Endothelial cell of umbilical vein (primary cell): ENCODE measurements around the gene CAPS. TPM values are rescaled to one million over a fixed set of nuclear protein-coding genes. Genes with fewer than 3 reads are reported as not detected.

Source experiments
- BruUV-seq: library from RNA; stranded (reverse); fragments of 400-500 nt; replicated peaks from 2 replicates; lab custom pipeline; 2021; lab: Mats Ljungman, UMichigan
- CTCF ChIA-PET: fragments of 300-600, 350-600 bp; sonication (Branson Sonifier 250); formaldehyde crosslinking; loops from one replicate; lab custom pipeline; 2021; ENCODE audit warnings: antibody characterized with exemption, inconsistent platforms; lab: Charles Lee
- POLR2A ChIA-PET: fragments of 300-600, 350-600 bp; sonication (Branson Sonifier 250); formaldehyde crosslinking; loops from one replicate; lab custom pipeline; 2021; ENCODE audit warnings: antibody characterized with exemption, inconsistent platforms; lab: Charles Lee
- DNase-seq: peaks from one replicate; pipeline ENCODE4 v3.0.0-alpha.2; 2011; ENCODE audit warnings: low read depth, low spot score
- FAIRE-seq: peaks from 2 replicates; lab custom pipeline; 2011; peaks lifted over from hg19 to GRCh38; lab: Jason Lieb, UNC
- H2AFZ ChIP-seq: 2 replicates; pipeline ENCODE4 v1.6.0; 2012; ENCODE audit warnings: low read depth, low read length, control low read depth, inconsistent platforms
- H3K27ac ChIP-seq: 2 replicates; pipeline ENCODE4 v1.5.1; 2011; ENCODE audit warnings: low read depth, mild to moderate bottlenecking, control low read depth, low read length, moderate library complexity; ENCODE audit not compliant: insufficient read depth
- H3K27me3 ChIP-seq, 2 experiments: 2 replicates each; pipeline versions ENCODE4 v1.6.0 to v1.6.1; 2011; ENCODE audit warnings: low read length in 2 of 2, mixed read lengths in 1 of 2; ENCODE audit not compliant: control insufficient read depth in 2 of 2, insufficient read depth in 2 of 2
- H3K36me3 ChIP-seq, 2 experiments: 2 replicates in 1 of 2; 3 replicates in 1 of 2; pipeline ENCODE4 v1.5.1; 2011; ENCODE audit warnings: low read length in 2 of 2, mild to moderate bottlenecking in 1 of 2, moderate library complexity in 1 of 2; ENCODE audit not compliant: control insufficient read depth in 2 of 2, insufficient read depth in 2 of 2; ENCODE audit errors: extremely low read depth in 1 of 2
- H3K4me1 ChIP-seq: 3 replicates; pipeline ENCODE4 v1.5.1; 2011; ENCODE audit warnings: mild to moderate bottlenecking, low read length; ENCODE audit not compliant: control insufficient read depth, insufficient read depth; ENCODE audit errors: extremely low read depth
- H3K4me2 ChIP-seq: 2 replicates; pipeline ENCODE4 v1.6.1; 2011; ENCODE audit warnings: low read length, control low read depth, mixed read lengths; ENCODE audit not compliant: insufficient read depth
- H3K4me3 ChIP-seq, 3 experiments: fragments of 200-600 bp in 1 of 3; sonication (generic), shearing (Covaris generic) in 1 of 3; replicated peaks in 1 of 3; 2 replicates each; pipeline ENCODE4 v1.5.1; 2011 to 2016; ENCODE audit warnings: control low read depth in 3 of 3, low read length in 3 of 3, mild to moderate bottlenecking in 2 of 3, inconsistent platforms in 1 of 3, low read depth in 1 of 3, moderate library complexity in 1 of 3; ENCODE audit not compliant: insufficient read depth in 1 of 3
- H3K79me2 ChIP-seq: 2 replicates; pipeline ENCODE4 v1.6.0; 2012; ENCODE audit warnings: low read length, inconsistent platforms; ENCODE audit not compliant: control insufficient read depth, insufficient read depth
- H3K9ac ChIP-seq: replicated peaks from 2 replicates; pipeline ENCODE3; 2011; ENCODE audit warnings: low read length, control low read depth; ENCODE audit not compliant: insufficient read depth; ENCODE audit errors: extremely low read depth
- H3K9me1 ChIP-seq: replicated peaks from 3 replicates; pipeline ENCODE4 v1.6.0; 2011; ENCODE audit warnings: mild to moderate bottlenecking, low read length; ENCODE audit not compliant: control insufficient read depth, insufficient read depth; ENCODE audit errors: extremely low read depth
- H3K9me3 ChIP-seq: replicated peaks from 2 replicates; pipeline ENCODE4 v1.5.1; 2012; ENCODE audit warnings: low read length, inconsistent platforms; ENCODE audit not compliant: control insufficient read depth, insufficient read depth
- H4K20me1 ChIP-seq: replicated peaks from 2 replicates; pipeline ENCODE3; 2011; ENCODE audit warnings: mild to moderate bottlenecking, low read length; ENCODE audit not compliant: control insufficient read depth, insufficient read depth; ENCODE audit errors: extremely low read depth
- EZH2 ChIP-seq: IDR thresholded peaks from 2 replicates; pipeline ENCODE4 v1.6.1; 2012; ENCODE audit warnings: borderline replicate concordance, low read depth, mild to moderate bottlenecking, moderate library complexity, low read length, inconsistent platforms; ENCODE audit not compliant: severe bottlenecking
- FOS ChIP-seq: IDR thresholded peaks from 2 replicates; pipeline ENCODE4 v1.6.1; 2011; ENCODE audit warnings: mild to moderate bottlenecking, low read length, moderate library complexity, borderline replicate concordance; ENCODE audit not compliant: insufficient read depth
- GATA2 ChIP-seq: IDR thresholded peaks from 2 replicates; pipeline ENCODE4 v1.7.0; 2011; ENCODE audit warnings: low read depth, mild to moderate bottlenecking, moderate library complexity, mixed read lengths, low read length; ENCODE audit not compliant: insufficient read length, insufficient read depth
- JUN ChIP-seq: IDR thresholded peaks from 2 replicates; pipeline ENCODE4 v1.6.1; 2011; ENCODE audit warnings: borderline replicate concordance, low read depth; ENCODE audit not compliant: insufficient read length, insufficient read depth
- MYC ChIP-seq: IDR thresholded peaks from one replicate; pipeline ENCODE4 v1.6.1; 2011; ENCODE audit warnings: mild to moderate bottlenecking, low read depth, low read length
- POLR2A ChIP-seq: IDR thresholded peaks from 2 replicates; pipeline ENCODE4 v1.6.1; 2012; ENCODE audit warnings: low read depth, mild to moderate bottlenecking, control low read depth, low read length
- POLR2AphosphoS5 ChIP-seq: IDR thresholded peaks from 2 replicates; pipeline ENCODE4 v1.6.1; 2012; ENCODE audit warnings: low read depth, mild to moderate bottlenecking, control low read depth, low read length, moderate library complexity; ENCODE audit not compliant: insufficient read depth
- dilution Hi-C: fragments of 300-500 bp; cut with MboI; formaldehyde crosslinking; loops from one replicate; pipeline ENCODE4 v1.15.0; 2019; ENCODE audit warnings: low sequenced_read_pairs; ENCODE audit not compliant: extremely low pct_ligation_motif_present
- intact Hi-C: fragments of 100-400 bp; cut with micrococcal nuclease; formaldehyde crosslinking; loops from one replicate; pipeline ENCODE4 v1.10.0; 2022
- polyA plus RNA-seq, 4 experiments: library from polyadenylated mRNA; depleted of rRNA in 3 of 4; stranded (reverse) in 3 of 4; unstranded in 1 of 4; fragments of >200 nt; gene quantifications; 2 replicates each; pipeline versions ENCODE4 v1.2.1 to v1.2.3, GENCODE V29; 2011 to 2012; ENCODE audit warnings: missing spikeins in 1 of 4
- total RNA-seq: library from RNA; stranded (reverse); gene quantifications from 2 replicates; pipeline ENCODE4 v1.2.3, GENCODE V29; 2021
- TF ChIP-seq, protein P1 (sequence below), 2 donors: IDR thresholded peaks; 1 replicate in 1 of 2; 2 replicates in 1 of 2; pipeline ENCODE4 v1.5.1; 2011; ENCODE audit warnings: low read length in 2 of 2, mild to moderate bottlenecking in 2 of 2, moderate library complexity in 2 of 2, control low read depth in 1 of 2, inconsistent platforms in 1 of 2, low read depth in 1 of 2; ENCODE audit not compliant: insufficient read depth in 1 of 2; ENCODE audit errors: extremely low read depth in 1 of 2
- TF ChIP-seq, protein P2 (sequence below): IDR thresholded peaks from 2 replicates; pipeline ENCODE4 v1.6.1; 2011; ENCODE audit not compliant: insufficient read depth, insufficient read length

CAPS gene
- total and polyA plus RNA-seq, 2 donors (not counting 3 experiments of a cell fraction or from before 2014, with no cell fraction given): 6.9 to 8.9 TPM

DNA sequence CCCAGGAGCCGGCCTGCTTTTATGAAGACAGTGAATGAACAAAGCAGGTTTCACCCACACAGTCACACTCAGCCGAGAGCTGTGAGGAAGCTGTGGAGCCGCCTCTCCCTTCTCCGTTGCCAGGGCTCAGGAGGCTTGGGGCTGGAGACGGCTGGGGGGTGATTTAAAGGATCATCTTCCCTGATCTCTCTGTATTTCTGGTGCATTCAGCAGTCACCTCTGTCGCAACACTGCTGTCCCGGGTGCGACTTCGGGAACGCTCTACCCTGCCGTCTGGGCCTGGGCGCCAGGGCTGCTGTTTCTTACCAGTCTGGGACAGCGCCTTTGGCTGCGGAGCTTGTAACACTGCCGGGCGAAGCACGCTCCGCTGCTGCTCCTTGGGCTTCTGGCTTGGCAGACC lies 18.1 kb downstream of the CAPS start:
- no peak for TF ChIP-seq EZH2
- no peak for TF ChIP-seq MYC
- no peak for TF ChIP-seq FOS
- no peak for TF ChIP-seq JUN
- TF ChIP-seq, protein P1, sequence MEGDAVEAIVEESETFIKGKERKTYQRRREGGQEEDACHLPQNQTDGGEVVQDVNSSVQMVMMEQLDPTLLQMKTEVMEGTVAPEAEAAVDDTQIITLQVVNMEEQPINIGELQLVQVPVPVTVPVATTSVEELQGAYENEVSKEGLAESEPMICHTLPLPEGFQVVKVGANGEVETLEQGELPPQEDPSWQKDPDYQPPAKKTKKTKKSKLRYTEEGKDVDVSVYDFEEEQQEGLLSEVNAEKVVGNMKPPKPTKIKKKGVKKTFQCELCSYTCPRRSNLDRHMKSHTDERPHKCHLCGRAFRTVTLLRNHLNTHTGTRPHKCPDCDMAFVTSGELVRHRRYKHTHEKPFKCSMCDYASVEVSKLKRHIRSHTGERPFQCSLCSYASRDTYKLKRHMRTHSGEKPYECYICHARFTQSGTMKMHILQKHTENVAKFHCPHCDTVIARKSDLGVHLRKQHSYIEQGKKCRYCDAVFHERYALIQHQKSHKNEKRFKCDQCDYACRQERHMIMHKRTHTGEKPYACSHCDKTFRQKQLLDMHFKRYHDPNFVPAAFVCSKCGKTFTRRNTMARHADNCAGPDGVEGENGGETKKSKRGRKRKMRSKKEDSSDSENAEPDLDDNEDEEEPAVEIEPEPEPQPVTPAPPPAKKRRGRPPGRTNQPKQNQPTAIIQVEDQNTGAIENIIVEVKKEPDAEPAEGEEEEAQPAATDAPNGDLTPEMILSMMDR (IDR thresholded peaks at IDR 0.05; ENCODE audit: extremely low read depth in 1 of 2, insufficient read depth in 1 of 2, low read depth in 1 of 2, low read length in 2 of 2): no peak
- TF ChIP-seq POLR2AphosphoS5: no peak
- TF ChIP-seq GATA2: no peak
- TF ChIP-seq, protein P2, sequence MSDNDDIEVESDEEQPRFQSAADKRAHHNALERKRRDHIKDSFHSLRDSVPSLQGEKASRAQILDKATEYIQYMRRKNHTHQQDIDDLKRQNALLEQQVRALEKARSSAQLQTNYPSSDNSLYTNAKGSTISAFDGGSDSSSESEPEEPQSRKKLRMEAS: no peak
- no peak for TF ChIP-seq POLR2A
- no peaks in the 10 kb centered on the region for H3K79me2 ChIP-seq
- ChIA-PET POLR2A (no interaction called here), CTCF (no interaction called here)
- dilution Hi-C loops (no loop called here), intact Hi-C loops (no loop called here)
- DNase-seq: no peak
- no peak overlapping the region for H3K4me2 ChIP-seq
- peaks cover 13 to 35% of the 10 kb centered on the region in 2 experiments for H3K36me3 ChIP-seq
- H2AFZ ChIP-seq: no peak overlapping the region
- H3K9me3 ChIP-seq: no peaks in the 10 kb centered on the region
- H4K20me1 ChIP-seq: no peaks in the 10 kb centered on the region
- FAIRE-seq: no peak
- H3K9ac ChIP-seq: no peak overlapping the region
- peaks cover 30% of the 10 kb centered on the region for H3K4me1 ChIP-seq
- H3K27ac ChIP-seq: no peak overlapping the region
- no peak overlapping the region for H3K4me3 ChIP-seq
- no peaks in the 10 kb centered on the region for H3K27me3 ChIP-seq
- no peaks in the 10 kb centered on the region for H3K9me1 ChIP-seq
- no TSS peak for BruUV-seq
